Muscle of back (tissue), 11 donors: ENCODE results near the gene MAMDC4. TPM values are rescaled to one million over a fixed set of nuclear protein-coding genes. Genes with fewer than 3 reads are reported as not detected.
A peak's percentile ranks its signal among the peaks of the same experiment; 100 is the strongest.
"Not testable (repeated sequence)": the region's sequence is repeated elsewhere in the genome, so short reads cannot be mapped to it uniquely, and the experiment has no call there.

Source experiments
- DNase-seq, 3 donors: peaks; one replicate each; pipeline versions ENCODE4 v3.0.0 to v3.0.0-alpha.2; 2013
- polyA plus RNA-seq, 10 donors: library from polyadenylated mRNA; unstranded; fragments of 120-200 nt; gene quantifications; one replicate each; pipeline ENCODE4 v1.2.1, GENCODE V29; 2013; ENCODE audit not compliant: insufficient read length in 10 of 10

Gene MAMDC4
- polyA plus RNA-seq, 10 donors: 2.0 to 5.6 (median 3.9) TPM

DNA sequence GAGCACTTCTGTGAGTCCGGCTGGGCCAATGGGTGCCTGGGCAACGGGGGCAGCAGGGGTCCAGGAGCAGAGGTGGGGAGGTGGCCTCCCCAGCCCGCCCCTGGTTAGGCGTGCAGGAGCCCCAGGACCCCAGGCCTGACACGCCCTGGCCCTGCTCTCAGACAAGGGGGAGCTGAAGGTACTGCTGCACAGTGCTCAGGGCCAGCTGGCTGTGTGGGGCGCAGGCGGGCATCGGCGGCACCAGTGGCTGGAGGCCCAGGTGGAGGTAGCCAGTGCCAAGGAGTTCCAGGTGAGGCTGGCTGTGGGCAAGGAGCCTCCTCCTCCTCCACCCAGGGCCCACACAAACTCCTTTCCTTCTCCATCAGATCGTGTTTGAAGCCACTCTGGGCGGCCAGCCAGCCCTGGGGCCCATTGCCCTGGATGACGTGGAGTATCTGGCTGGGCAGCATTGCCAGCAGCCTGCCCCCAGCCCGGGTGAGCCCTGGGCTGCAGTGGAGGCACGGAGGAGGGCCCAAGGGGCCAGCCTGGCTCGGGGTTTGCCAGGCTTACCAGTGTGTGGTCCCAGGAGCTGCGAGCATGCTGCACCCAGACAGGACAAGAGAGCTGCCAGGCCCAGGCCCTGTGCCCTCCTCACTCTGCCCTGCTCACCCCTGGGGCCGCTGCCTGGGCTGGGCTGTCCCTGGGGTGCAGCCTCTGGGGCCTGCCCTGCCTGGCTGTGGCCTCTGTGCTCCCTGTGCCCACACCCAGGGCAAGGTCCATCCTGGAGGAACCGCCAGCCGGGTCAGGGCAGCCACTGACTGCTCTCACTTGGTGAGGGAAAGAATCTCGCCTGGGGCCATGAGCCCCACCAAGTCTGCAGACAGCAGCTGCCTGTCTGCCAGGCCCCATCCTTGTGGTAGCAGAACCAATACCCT lies 7.0 kb downstream of the MAMDC4 start:
- peak in 1 of 3 donors; percentile 39 for DNase-seq

DNA sequence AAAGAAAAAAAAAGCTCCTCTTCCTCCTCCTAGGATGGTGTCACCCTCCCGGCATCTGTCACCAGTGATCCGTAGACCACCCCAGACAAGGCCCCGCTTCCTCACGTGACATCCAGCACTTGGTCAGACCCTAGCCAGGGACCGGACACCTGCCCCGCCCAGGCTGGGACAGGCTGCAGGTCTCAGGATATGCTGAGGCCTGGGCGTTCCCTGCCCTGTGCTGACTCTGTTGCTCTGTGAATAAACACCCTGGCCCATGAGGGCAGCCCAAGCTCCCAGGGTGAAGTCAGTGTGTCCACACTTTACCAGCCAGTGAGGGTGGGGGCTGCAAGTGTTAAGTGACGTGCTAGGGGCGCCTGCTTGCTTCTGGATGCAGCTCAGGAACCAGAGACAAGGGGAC lies 8.4 kb downstream of the MAMDC4 start:
- DNase-seq: no peak

DNA sequence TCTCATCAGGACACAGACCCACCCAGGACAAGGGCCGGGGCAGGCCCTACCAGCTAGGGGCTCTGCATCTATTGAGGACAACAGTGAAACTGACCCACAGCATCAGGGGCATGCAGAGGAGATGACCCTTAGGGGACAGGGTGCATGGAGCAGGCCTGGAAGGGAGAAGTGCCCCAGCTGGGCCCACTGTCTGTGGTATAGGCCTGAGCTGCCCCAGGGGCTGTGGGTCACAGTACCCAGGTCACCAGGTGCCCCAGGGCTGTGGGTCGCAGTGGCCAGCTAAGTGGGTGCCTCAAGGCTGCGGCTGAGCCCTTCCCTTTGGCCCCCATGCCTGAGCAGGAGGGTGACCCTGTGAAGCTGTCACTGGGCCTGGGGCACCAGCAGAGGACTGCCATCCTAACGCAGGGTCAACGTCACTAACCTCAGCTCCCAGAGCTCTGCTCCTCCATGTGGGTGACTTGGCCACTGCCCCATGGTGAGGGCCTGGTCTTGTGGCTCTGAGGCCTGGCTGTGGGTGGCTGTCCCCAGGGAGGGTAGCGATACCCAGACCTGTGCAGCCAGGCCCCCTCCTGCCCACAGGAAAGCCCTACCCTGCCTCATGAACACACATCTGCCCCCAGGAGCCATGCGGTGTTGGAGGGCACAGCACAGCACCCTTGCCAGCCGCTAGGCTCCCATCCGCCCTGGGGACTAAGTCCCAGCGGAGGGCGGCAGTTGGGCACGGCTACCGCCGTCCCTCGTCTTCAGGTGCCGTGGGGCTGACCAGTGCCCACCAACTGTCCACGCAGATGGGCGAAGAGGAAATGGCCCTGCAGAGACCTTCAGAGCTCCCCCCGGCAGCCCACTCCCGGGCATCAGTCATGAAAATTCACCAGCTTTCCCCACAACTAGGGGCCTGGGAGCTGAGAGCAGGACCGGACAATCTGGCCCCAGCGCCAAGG lies 9.1 kb downstream of the MAMDC4 start:
- no peak for DNase-seq

DNA sequence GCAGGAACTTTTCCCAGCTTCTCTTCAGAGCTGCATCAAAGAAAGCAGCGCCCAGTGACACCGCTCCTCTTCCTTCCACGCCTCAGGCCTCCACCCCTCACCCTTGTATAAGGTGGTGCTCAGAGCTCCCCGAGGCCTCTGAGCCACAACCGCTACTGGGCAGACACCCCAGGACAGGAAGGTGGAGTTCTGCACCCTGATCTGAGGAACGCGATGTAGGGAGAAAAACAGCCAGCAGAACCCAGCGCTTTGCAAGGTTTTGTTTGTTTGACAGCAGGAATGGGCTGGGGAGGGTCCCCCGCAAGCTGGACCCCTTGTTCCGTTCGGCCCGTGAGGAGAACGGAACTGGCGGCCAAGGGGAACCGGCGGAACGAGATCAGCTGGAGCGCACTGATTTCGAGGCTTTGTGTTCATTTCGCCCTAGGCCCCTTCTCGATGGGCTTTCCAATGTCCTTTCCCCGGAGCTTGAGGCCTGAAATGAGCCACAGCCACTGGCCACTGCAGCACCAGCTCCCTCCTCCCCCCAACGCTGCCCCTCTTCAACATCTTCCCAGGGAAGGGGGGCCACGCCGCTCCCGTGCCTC lies 9.8 kb downstream of the MAMDC4 start:
- DNase-seq: no peak

DNA sequence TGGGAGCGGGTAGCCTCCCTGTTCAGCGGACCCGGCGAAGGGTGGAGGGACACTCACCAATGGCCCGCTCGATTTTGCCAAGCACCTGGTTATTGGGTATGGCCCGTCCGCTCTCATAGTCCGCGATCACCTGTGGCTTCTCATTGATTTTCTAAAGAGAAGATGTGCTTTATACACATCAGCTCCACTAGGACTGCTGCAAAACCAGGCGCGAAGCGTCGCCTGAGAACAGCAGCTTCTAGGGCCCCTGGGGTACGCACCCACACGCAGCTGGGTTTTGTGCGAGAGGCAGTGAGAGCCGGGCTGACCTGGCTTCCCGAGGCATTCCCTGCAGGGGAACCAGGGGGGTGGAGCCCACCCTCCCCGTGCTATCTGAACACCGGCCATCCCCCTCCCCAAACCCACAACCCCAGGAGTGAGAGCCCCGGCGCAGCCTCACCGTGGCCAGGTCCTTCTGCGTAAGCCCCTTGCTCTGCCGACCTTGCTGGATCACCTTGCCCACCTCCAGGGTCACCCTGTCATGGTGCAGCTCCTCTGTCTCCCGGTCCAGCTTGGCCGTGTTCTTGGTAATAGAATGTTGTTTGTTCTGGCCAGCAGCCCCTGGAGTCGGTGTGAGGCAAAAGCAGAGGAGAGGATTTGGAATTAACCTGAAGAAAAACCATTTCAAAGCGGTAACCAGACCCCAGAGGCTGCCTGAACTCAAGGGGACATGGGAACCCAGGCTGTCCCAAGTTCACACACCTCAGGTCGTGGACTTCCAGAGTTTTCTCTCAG lies 10.9 kb downstream of the MAMDC4 start:
- DNase-seq: no peak

DNA sequence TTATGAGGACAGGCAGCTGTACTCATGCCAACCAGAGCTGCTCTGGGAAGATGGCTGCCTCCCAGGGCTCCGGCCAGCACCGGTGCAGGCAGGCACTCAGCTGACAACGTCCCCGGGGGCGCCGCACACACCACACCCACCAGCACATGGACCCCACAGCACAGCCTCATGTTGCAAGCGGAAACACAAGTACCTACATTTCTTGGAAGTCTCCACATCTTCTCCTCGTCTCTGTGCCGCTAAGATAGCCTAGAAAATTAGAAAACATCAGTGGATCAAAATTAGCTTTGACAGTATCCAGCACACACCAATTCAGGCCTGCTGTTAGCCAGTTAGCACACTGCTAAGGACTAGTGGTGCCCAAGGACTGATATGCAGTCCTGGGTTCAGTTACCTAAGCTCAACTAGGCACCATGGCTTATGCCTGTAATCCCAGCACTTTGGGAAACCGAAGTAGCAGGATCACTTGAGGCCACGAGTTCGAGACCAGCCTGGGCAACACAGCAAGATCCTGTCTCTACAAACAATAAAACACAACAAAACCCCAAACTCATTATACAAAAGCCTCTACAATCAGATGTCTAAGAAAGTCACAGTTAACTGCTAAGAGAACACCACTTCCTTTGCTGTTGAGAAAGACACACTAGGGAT lies 11.6 kb downstream of the MAMDC4 start:
- no peak for DNase-seq

DNA sequence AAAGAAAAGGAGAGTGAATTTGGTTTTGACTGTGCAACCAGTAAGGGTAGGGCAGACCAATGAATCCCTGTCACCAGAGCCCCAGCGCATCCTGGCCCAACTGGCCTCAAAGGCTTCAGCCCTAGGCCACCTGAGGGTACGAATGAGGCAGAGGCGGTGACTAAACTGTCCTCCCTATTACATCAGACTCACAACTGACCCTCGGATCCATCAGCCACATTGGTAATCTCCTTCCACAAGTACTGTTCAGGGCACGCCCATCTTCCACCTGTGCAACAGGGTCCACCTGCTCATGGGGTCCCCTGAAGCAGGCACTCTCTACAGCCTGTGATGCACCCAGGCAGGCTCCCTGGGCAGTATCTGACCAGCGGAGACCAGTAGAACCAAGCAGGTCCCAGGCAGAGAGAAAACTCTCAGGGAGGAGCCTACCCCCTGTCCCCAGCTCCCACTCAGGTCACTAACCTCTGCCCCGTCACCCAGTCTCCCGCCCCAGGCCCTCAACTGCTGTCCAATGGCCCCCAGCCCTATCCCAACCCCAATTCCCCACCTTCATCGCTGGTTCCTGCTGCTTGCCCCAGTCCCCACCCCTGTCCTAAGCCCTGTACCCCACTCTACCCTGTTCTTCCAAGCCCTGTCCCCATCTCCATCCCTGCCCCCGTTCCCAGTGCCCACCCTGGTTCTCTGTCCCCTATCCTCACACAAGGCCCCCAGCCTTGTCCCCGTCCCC lies 13.1 kb downstream of the MAMDC4 start:
- no peak for DNase-seq

DNA sequence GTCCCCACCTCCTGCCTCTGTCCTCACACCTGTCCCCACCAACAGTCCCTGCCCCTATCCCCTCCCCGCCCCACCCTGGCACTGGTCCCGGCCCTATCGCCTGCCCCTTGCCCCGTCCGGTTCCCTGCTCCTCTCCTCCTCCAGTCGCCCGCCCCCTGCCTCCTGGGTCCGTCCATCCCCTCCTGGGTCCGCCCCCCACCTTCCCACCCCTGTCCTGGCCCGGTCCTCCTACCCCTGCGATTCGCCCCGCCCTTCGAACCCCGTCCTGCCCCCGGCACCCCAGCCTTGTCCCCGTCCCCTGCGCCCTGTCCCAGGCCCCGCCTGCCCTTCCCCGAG lies 13.6 kb downstream of the MAMDC4 start:
- DNase-seq: no peak

DNA sequence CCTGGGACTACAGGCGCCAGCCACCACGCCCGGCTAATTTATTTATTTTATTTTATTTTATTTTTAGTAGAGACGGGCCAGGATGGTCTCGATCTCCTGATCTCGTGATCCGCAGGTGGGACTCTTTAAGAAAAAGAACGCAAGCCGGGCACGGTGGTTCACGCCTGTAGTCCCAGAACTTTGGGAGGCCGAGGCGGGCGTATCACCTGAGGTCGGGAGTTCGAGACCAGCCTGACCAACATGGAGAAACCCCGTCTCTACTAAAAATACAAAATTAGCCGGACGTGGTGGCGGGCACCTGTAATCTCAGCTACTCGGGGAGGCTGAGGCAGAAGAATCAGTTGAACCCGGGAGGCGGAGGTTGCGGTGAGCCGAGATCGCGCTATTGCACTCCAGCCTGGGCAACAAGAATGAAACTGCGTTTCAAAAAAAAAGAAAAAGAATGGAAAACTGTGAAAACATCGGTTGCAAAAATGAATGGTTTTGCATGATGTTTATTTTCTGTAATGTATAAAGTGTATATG lies 14.8 kb downstream of the MAMDC4 start:
- DNase-seq: not testable (repeated sequence)

DNA sequence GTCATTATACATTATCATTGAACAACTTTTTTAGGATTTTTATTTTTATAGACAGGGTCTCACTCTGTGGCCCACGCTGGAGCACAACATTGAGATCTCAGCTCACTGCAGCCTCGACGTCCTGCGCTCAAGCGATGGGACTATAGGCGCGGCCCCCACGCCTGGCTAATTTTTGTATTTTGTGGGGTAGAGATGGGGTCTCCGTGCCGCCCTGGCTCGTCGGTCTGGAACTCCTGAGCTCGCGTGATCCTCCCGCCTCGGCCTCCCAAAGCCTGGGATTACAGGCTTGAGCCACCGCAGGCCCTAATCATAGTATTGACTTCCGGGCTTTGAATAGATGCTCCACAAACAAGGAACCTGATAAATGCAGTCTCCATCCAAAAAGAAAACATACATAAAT lies 15.3 kb downstream of the MAMDC4 start:
- DNase-seq: no peak

DNA sequence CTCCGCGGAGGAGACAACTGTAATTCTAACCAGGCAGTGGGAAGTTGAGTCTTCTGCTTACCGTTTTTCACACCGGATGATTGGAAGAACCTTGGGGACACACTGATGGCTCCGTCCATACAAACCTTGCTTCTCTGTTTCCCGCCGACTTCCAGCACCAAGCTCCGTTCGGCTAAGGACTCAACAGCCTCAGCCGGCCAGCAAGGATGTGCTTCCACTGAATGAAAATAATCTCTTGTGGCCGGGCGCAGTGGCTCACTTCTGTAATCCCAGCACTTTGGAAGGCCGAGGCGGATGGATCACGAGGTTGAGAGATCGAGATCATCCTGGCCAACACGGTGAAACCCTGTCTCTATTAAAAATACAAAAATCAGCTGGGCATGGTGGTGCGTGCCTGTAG lies 15.8 kb downstream of the MAMDC4 start:
- no peak for DNase-seq

DNA sequence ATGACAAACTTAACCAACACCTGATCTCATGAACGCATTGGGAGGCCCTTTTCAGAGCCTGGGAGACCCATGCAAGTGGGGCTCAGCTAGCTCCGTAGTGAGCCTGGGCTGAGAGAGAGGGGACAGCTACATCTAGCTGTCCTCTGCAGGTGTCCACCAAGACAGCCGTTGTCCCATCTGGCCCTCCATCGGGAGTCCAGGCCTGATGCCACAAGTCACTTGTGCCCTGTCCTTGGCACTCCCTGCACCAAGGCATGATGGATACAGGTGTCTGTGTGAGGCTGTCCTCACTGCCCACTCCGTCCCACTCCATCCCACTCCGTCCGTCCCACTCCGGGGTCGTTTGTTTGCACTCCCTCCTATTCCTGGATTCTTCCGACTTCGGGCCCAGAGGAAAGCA lies 16.5 kb downstream of the MAMDC4 start:
- no peak for DNase-seq

DNA sequence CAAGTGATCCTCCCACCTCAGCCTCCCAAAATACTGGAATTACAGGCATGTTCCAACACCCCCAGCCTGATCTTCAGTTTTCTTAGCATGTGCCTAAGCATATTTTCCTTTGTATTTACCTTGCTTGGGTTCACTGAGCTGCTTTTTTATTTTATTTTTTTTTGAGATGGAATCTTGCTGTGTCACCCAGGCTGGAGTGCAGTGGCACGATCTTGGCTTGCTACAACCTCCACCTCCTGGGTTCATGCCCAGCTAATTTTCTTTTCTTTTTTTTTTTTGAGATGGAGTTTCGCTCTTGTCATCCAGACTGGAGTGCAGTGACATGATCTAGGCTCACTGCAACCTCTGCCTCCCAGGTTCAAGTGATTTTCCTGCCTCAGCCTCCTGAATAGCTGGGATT lies 17.5 kb downstream of the MAMDC4 start:
- not testable (repeated sequence) for DNase-seq

DNA sequence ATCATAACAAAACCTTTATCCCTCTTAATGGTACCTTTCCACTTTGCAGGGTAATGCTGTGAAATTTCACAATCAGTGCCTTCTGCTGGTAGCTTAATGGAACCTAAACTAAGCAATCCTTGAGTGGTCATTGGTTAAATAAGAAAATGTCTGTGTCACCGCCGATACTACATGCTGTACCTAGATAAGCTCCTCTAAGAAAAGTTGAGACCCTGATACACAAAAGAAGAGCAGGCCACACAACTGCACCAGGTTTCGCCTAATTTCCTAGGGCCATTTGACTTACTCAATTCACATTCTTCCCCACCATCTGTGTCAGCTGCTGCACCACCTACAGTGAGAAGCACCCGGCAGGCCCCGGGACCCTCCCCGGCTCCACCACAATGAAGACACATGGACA lies 23.0 kb downstream of the MAMDC4 start:
- no peak for DNase-seq

DNA sequence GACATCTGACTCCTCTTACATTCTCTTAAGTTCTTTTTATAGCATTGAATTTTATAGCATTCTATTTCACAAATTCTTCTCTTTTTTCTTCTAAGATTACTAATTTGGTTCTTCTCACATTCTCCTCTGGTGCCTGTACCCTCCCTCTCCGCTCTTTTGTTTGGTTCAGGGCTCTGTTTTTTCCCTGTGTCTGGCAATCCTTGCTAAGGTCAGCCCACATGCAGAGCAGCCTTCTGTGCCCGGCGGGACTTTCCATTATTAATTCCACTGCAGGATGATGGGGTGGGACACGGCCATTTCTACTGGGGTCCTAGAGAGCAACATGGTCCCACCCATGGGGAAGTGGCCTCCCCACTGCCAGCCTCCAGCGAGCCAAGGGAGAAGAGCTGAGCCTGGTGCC lies 24.3 kb downstream of the MAMDC4 start:
- DNase-seq: no peak

DNA sequence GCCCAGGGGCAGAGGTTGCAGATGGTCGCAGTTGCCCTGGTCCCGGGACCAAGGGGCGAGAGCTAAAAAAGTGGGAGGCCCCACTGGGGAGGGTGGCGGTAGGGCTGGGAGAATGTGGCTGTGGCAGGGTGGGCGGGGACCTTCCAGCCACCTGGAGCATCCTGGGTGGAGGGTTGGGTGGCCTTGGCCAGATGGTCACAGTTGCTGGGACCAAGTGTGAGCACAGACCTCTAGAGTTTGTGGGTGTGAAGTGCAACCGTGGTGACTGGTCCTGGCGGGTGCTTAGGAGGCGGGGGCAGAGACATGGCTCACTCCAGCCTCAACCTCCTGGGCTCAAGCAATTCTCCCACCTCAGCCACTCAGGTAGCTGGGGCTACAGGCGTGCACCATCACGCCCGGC lies 28.5 kb downstream of the MAMDC4 start:
- DNase-seq: no peak

DNA sequence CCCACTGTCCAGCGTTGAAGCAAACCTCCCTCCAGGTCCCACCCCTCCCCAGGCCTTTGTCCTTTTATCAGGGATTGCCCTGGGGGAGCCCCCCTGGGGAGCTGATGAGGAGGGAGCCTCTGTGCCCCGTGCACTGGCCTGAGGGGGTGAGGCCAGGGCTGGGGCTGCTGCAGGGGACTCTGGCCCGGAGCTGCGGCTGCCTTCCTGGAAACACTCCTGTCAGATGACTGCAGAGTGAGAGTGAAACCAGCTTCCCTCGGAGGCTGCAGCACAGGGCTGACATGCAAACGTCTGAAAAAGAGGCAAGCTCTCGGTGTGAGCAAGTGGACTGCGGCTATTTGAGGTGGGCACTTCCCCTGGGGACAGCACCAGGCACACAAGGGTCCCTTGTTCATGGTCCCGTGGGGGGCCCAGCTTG lies 29.6 kb downstream of the MAMDC4 start:
- no peak for DNase-seq

DNA sequence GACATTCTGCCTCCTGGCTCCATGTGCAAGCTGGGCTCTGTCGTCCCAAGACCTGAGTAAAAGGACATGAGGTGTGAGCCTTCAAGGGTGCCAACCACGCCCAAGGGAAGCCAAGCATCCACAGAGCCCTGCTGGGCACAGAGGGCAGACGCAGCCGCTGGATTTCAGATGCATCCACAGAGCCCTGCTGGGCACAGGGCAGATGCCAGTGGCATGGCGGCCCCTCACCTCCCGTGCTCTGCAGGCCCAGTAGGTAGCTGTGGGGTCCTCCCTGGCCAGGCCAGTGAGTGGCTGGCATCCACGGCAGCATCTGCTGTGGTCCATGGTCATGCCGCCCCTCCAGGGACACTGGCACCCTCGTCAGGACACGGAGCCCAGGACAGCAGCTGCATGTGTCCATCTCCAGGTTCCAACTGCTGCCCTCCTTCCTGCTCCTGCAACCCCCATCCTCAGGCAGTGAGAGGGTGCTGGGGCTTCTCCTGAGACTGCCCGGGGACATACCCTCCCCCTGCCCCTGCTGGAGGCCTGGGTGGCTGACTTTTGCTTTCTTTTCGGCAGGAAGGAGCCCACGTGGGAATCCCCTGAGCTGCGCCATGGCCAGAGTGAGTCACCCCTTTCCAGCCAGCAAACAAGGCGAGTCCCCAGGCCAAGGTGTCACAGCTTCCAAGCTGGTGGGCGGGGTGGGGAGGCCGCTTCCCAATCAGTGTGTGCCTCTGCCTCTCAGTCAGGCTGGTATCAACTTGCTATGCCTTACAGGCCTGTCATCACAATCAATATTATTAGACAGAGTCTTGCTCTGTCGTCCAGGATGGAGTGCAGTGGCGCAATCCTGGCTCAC lies 30.2 kb downstream of the MAMDC4 start:
- DNase-seq: no peak

DNA sequence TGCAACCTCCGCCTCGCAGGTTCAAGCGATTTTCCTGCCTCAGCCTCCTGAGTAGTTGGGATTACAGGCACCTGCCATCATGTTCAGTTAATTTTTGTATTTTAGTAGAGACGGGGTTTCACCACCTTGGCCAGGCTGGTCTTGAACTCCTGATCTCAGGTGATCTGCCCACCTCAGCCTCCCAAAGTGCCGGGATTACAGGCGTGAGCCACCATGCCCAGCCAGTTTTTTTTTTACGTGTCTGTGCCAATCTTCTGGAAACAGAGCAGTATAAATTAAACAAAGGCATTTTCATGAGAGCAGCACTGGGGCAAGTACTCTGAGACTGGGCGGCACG lies 30.8 kb downstream of the MAMDC4 start:
- not testable (repeated sequence) for DNase-seq
